Measurements from ENCODE around the gene MLIP.

Gene MLIP

GRCh38 chr6:54095723-54096122 lies 15.5 kb upstream of the MLIP start:
- Histone ChIP-seq H3K36me3 (ENCODE audit: insufficient read depth, low read length) (no peaks in the 10 kb centered on the region), H3K27me3 (ENCODE audit: insufficient read depth, low read length) (no peaks in the 10 kb centered on the region), H3K27ac (ENCODE audit: low read depth, low read length) (no peak overlapping the region), H3K79me2 (ENCODE audit: control insufficient read depth, insufficient read depth, low read length, unreplicated experiment) (no peaks in the 10 kb centered on the region), H2AFZ (ENCODE audit: low read length, unreplicated experiment) (no peak overlapping the region), H3K4me1 (ENCODE audit: control insufficient read depth, insufficient read depth, low read length, unreplicated experiment) (no peaks in the 10 kb centered on the region), H3K4me3 (ENCODE audit: low read depth, low read length) (no peak overlapping the region)

- no peaks in the 10 kb centered on the region for H3K36me3 ChIP-seq (ENCODE audit: insufficient read depth, low read length)
- H2AFZ ChIP-seq (ENCODE audit: low read length, unreplicated experiment) = no peak overlapping the region
- no peaks in the 10 kb centered on the region for H3K4me1 ChIP-seq (ENCODE audit: control insufficient read depth, insufficient read depth, low read length, unreplicated experiment)
- no peak overlapping the region for H3K4me3 ChIP-seq (ENCODE audit: low read depth, low read length)
- H3K79me2 ChIP-seq (ENCODE audit: control insufficient read depth, insufficient read depth, low read length, unreplicated experiment) = no peaks in the 10 kb centered on the region
- no peaks in the 10 kb centered on the region for H3K27me3 ChIP-seq (ENCODE audit: insufficient read depth, low read length)
- no peak overlapping the region for H3K27ac ChIP-seq (ENCODE audit: low read depth, low read length)
Measured at GRCh38 chr6:54096811-54097210, 14.4 kb upstream of the MLIP start.

DNA sequence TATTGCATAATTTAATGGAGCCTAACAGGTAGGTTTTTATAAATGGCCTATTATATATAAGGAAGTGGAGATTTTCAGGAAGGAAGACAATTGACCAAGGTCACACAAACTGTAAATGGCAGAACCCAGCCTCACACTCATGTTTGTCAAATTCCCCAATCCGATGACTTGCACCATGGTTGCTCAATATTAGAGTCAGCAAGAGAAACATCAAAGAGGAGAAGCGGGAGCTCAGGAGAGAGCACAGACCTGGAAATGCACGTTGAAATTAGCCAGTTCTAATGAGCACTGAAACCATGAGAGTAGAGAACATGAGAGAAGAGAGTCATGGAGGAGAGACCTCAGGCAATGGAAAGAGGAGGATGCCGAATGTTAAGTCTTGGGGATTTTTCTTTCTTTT lies 13.5 kb upstream of the MLIP start:
- Histone ChIP-seq H3K27me3 (ENCODE audit: insufficient read depth, low read length) (no peaks in the 10 kb centered on the region), H3K36me3 (ENCODE audit: insufficient read depth, low read length) (no peaks in the 10 kb centered on the region)

GRCh38 chr6:54098450-54099044 lies 12.7 kb upstream of the MLIP start:
- Histone ChIP-seq H3K27ac (ENCODE audit: low read depth, low read length) (no peak overlapping the region), H3K36me3 (ENCODE audit: insufficient read depth, low read length) (no peaks in the 10 kb centered on the region), H3K4me3 (ENCODE audit: low read depth, low read length) (no peak overlapping the region), H3K79me2 (ENCODE audit: control insufficient read depth, insufficient read depth, low read length, unreplicated experiment) (no peaks in the 10 kb centered on the region), H3K27me3 (ENCODE audit: insufficient read depth, low read length) (no peaks in the 10 kb centered on the region), H3K4me1 (ENCODE audit: control insufficient read depth, insufficient read depth, low read length, unreplicated experiment) (no peaks in the 10 kb centered on the region), H2AFZ (ENCODE audit: low read length, unreplicated experiment) (no peak overlapping the region)

More for the DNA sequence above, 13.5 kb upstream of the MLIP start:
- Histone ChIP-seq H3K27ac (ENCODE audit: low read depth, low read length) (no peak overlapping the region), H3K4me3 (ENCODE audit: low read depth, low read length) (no peak overlapping the region), H3K79me2 (ENCODE audit: control insufficient read depth, insufficient read depth, low read length, unreplicated experiment) (no peaks in the 10 kb centered on the region), H3K4me1 (ENCODE audit: control insufficient read depth, insufficient read depth, low read length, unreplicated experiment) (no peaks in the 10 kb centered on the region), H2AFZ (ENCODE audit: low read length, unreplicated experiment) (no peak overlapping the region)

GRCh38 chr6:54099225-54099624 lies 12.0 kb upstream of the MLIP start:
- Histone ChIP-seq H3K79me2 (ENCODE audit: control insufficient read depth, insufficient read depth, low read length, unreplicated experiment) (no peaks in the 10 kb centered on the region), H3K27ac (ENCODE audit: low read depth, low read length) (no peak overlapping the region), H3K4me3 (ENCODE audit: low read depth, low read length) (no peak overlapping the region), H2AFZ (ENCODE audit: low read length, unreplicated experiment) (no peak overlapping the region), H3K27me3 (ENCODE audit: insufficient read depth, low read length) (no peaks in the 10 kb centered on the region), H3K4me1 (ENCODE audit: control insufficient read depth, insufficient read depth, low read length, unreplicated experiment) (no peaks in the 10 kb centered on the region), H3K36me3 (ENCODE audit: insufficient read depth, low read length) (no peaks in the 10 kb centered on the region)

- no peak overlapping the region for H3K27ac ChIP-seq (ENCODE audit: low read depth, low read length)
- H3K27me3 ChIP-seq (ENCODE audit: insufficient read depth, low read length) = no peaks in the 10 kb centered on the region
- H2AFZ ChIP-seq (ENCODE audit: low read length, unreplicated experiment) = no peak overlapping the region
- H3K4me1 ChIP-seq (ENCODE audit: control insufficient read depth, insufficient read depth, low read length, unreplicated experiment) = no peaks in the 10 kb centered on the region
- H3K4me3 ChIP-seq (ENCODE audit: low read depth, low read length) = peak overlapping the region; percentile 32; the same call in 1 of the 2 replicates
- H3K79me2 ChIP-seq (ENCODE audit: control insufficient read depth, insufficient read depth, low read length, unreplicated experiment) = no peaks in the 10 kb centered on the region
- no peaks in the 10 kb centered on the region for H3K36me3 ChIP-seq (ENCODE audit: insufficient read depth, low read length)
Measured at GRCh38 chr6:54100411-54101006, 10.7 kb upstream of the MLIP start.

- Histone ChIP-seq H3K79me2 (ENCODE audit: control insufficient read depth, insufficient read depth, low read length, unreplicated experiment) (no peaks in the 10 kb centered on the region), H3K4me1 (ENCODE audit: control insufficient read depth, insufficient read depth, low read length, unreplicated experiment) (no peaks in the 10 kb centered on the region), H3K36me3 (ENCODE audit: insufficient read depth, low read length) (no peaks in the 10 kb centered on the region), H3K4me3 (ENCODE audit: low read depth, low read length) (no peak overlapping the region), H3K27me3 (ENCODE audit: insufficient read depth, low read length) (no peaks in the 10 kb centered on the region), H2AFZ (ENCODE audit: low read length, unreplicated experiment) (no peak overlapping the region), H3K27ac (ENCODE audit: low read depth, low read length) (no peak overlapping the region)
Measured at GRCh38 chr6:54102238-54102637, 9.0 kb upstream of the MLIP start.

- Histone ChIP-seq H3K27ac (ENCODE audit: low read depth, low read length) (no peak overlapping the region), H3K36me3 (ENCODE audit: insufficient read depth, low read length) (no peaks in the 10 kb centered on the region), H2AFZ (ENCODE audit: low read length, unreplicated experiment) (no peak overlapping the region), H3K4me1 (ENCODE audit: control insufficient read depth, insufficient read depth, low read length, unreplicated experiment) (no peaks in the 10 kb centered on the region), H3K4me3 (ENCODE audit: low read depth, low read length) (no peak overlapping the region), H3K27me3 (ENCODE audit: insufficient read depth, low read length) (no peaks in the 10 kb centered on the region), H3K79me2 (ENCODE audit: control insufficient read depth, insufficient read depth, low read length, unreplicated experiment) (no peaks in the 10 kb centered on the region)
Measured at GRCh38 chr6:54103497-54103896, 7.7 kb upstream of the MLIP start.

GRCh38 chr6:54106727-54107126 lies 4.5 kb upstream of the MLIP start:
- Histone ChIP-seq H2AFZ (ENCODE audit: low read length, unreplicated experiment) (no peak overlapping the region), H3K79me2 (ENCODE audit: control insufficient read depth, insufficient read depth, low read length, unreplicated experiment) (no peaks in the 10 kb centered on the region), H3K27me3 (ENCODE audit: insufficient read depth, low read length) (no peaks in the 10 kb centered on the region), H3K27ac (ENCODE audit: low read depth, low read length) (no peak overlapping the region), H3K36me3 (ENCODE audit: insufficient read depth, low read length) (no peaks in the 10 kb centered on the region), H3K4me1 (ENCODE audit: control insufficient read depth, insufficient read depth, low read length, unreplicated experiment) (no peaks in the 10 kb centered on the region), H3K4me3 (ENCODE audit: low read depth, low read length) (no peak overlapping the region)

DNA sequence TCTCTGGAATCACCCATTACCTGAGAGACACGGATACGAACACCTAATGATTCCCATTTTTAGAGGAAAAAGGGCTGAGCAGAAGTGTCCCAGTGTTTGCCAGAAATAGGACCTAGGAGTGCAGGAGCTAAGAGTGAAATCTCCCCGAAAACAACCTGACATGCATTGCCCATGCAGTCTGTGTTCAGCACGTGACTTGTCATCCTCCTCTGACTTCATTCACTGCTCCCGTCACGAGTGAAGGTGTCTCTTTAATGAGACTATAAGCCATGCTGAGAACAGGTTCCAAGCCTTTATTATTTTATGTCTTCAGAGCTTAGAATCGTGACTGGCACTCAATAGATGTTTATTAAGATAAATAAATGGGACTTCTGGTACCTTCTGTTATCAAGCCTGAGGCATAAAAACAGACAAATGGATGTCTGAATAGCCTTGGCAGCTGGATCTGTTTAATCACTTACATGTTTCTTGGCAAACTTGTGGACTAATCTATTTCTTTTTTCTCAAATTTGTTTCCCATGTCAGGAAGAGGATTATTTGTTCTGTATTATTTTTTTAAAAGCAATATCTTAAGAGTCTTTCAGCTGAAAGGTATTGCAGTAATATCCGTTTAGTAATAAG lies 3.7 kb upstream of the MLIP start:
- no peak overlapping the region for H2AFZ ChIP-seq (ENCODE audit: low read length, unreplicated experiment)
- peaks cover 3% of the 10 kb centered on the region for H3K4me1 ChIP-seq (ENCODE audit: control insufficient read depth, insufficient read depth, low read length, unreplicated experiment)
- H3K27ac ChIP-seq (ENCODE audit: low read depth, low read length) = no peak overlapping the region
- no peak overlapping the region for H3K4me3 ChIP-seq (ENCODE audit: low read depth, low read length)
- no peaks in the 10 kb centered on the region for H3K27me3 ChIP-seq (ENCODE audit: insufficient read depth, low read length)
- no peaks in the 10 kb centered on the region for H3K36me3 ChIP-seq (ENCODE audit: insufficient read depth, low read length)
- no peaks in the 10 kb centered on the region for H3K79me2 ChIP-seq (ENCODE audit: control insufficient read depth, insufficient read depth, low read length, unreplicated experiment)

- Histone ChIP-seq H3K27ac (ENCODE audit: low read depth, low read length) (no peak overlapping the region), H2AFZ (ENCODE audit: low read length, unreplicated experiment) (no peak overlapping the region), H3K4me3 (ENCODE audit: low read depth, low read length) (no peak overlapping the region), H3K79me2 (ENCODE audit: control insufficient read depth, insufficient read depth, low read length, unreplicated experiment) (no peaks in the 10 kb centered on the region), H3K4me1 (ENCODE audit: control insufficient read depth, insufficient read depth, low read length, unreplicated experiment) (peaks cover 3% of the 10 kb centered on the region), H3K27me3 (ENCODE audit: insufficient read depth, low read length) (no peaks in the 10 kb centered on the region), H3K36me3 (ENCODE audit: insufficient read depth, low read length) (no peaks in the 10 kb centered on the region)
Measured at GRCh38 chr6:54108271-54108670, 3.0 kb upstream of the MLIP start.

Data from ACC112 (cell line).